Keratinocyte (primary cell): ENCODE data around the gene OVAAL. TPM values are rescaled to one million over a fixed set of nuclear protein-coding genes. Genes with fewer than 3 reads are reported as not detected.
A peak's percentile ranks its signal among the peaks of the same experiment; 100 is the strongest.

ENCODE experiments used
- DNase-seq: peaks from one replicate; pipeline ENCODE4 v3.0.0-alpha.2; 2011; ENCODE audit warnings: low read depth, missing footprints, low spot score
- FAIRE-seq: peaks from 2 replicates; lab custom pipeline; 2011; peaks lifted over from hg19 to GRCh38; lab: Jason Lieb, UNC
- H2AFZ ChIP-seq: 2 replicates; pipeline ENCODE4 v1.6.0; 2012; ENCODE audit warnings: low read length, control low read depth, inconsistent platforms; ENCODE audit not compliant: control insufficient read depth
- H3K27ac ChIP-seq: 2 replicates; pipeline ENCODE4 v1.5.1; 2011; ENCODE audit warnings: low read length; ENCODE audit not compliant: control insufficient read depth, insufficient read depth
- H3K27me3 ChIP-seq: 3 replicates; pipeline ENCODE4 v1.6.0; 2011; ENCODE audit warnings: low read length; ENCODE audit not compliant: control insufficient read depth, insufficient read depth; ENCODE audit errors: extremely low read depth
- H3K36me3 ChIP-seq, 2 experiments: 2 replicates in 1 of 2; 3 replicates in 1 of 2; pipeline ENCODE4 v1.5.1; 2011; ENCODE audit warnings: low read length in 2 of 2, mild to moderate bottlenecking in 1 of 2; ENCODE audit not compliant: control insufficient read depth in 2 of 2, insufficient read depth in 2 of 2; ENCODE audit errors: extremely low read depth in 1 of 2
- H3K4me1 ChIP-seq: 3 replicates; pipeline ENCODE4 v1.5.1; 2011; ENCODE audit warnings: low read length; ENCODE audit not compliant: control insufficient read depth, insufficient read depth; ENCODE audit errors: extremely low read depth
- H3K4me2 ChIP-seq: 3 replicates; pipeline ENCODE4 v1.6.0; 2011; ENCODE audit warnings: low read depth, low read length; ENCODE audit not compliant: control insufficient read depth, insufficient read depth; ENCODE audit errors: extremely low read depth
- H3K4me3 ChIP-seq, 3 experiments: fragments of 200-600 bp in 1 of 3; sonication (generic) in 1 of 3; 2 replicates in 2 of 3; 3 replicates in 1 of 3; pipeline ENCODE4 v1.5.1; 2011 to 2016; ENCODE audit warnings: low read length in 3 of 3, mild to moderate bottlenecking in 3 of 3, control low read depth in 2 of 3, inconsistent platforms in 1 of 3, low read depth in 1 of 3, mixed read lengths in 1 of 3, mixed run types in 1 of 3, moderate library complexity in 1 of 3; ENCODE audit not compliant: control insufficient read depth in 2 of 3, insufficient read depth in 2 of 3; ENCODE audit errors: extremely low read depth in 1 of 3
- H3K79me2 ChIP-seq: 2 replicates; pipeline ENCODE4 v1.6.0; 2012; ENCODE audit warnings: low read length; ENCODE audit not compliant: control insufficient read depth, insufficient read depth
- H3K9ac ChIP-seq: 3 replicates; pipeline ENCODE4 v1.6.0; 2011; ENCODE audit warnings: low read length; ENCODE audit not compliant: control insufficient read depth, insufficient read depth; ENCODE audit errors: extremely low read depth
- H3K9me1 ChIP-seq: 3 replicates; pipeline ENCODE4 v1.6.0; 2011; ENCODE audit warnings: low read length; ENCODE audit not compliant: control insufficient read depth, insufficient read depth; ENCODE audit errors: extremely low read depth
- H3K9me3 ChIP-seq: 2 replicates; pipeline ENCODE4 v1.5.1; 2012; ENCODE audit warnings: low read depth, low read length; ENCODE audit not compliant: control insufficient read depth
- H4K20me1 ChIP-seq: 3 replicates; pipeline ENCODE4 v1.6.0; 2011; ENCODE audit warnings: low read length; ENCODE audit not compliant: control insufficient read depth, insufficient read depth; ENCODE audit errors: extremely low read depth
- EZH2 ChIP-seq: IDR thresholded peaks from one replicate; pipeline ENCODE4 v1.6.1; 2012; ENCODE audit warnings: inconsistent platforms, mild to moderate bottlenecking, low read length, moderate library complexity
- dilution Hi-C: fragments of 300-500 bp; cut with MboI; formaldehyde crosslinking; loops from one replicate; pipeline ENCODE4 v1.7.0; 2020; ENCODE audit warnings: low sequenced_read_pairs; ENCODE audit not compliant: extremely low pct_ligation_motif_present
- polyA plus RNA-seq, 5 experiments: library from polyadenylated mRNA; depleted of rRNA in 3 of 5; stranded (reverse) in 3 of 5; stranded (forward) in 1 of 5; unstranded in 1 of 5; fragments of >200 nt; gene quantifications; 1 replicate in 1 of 5; 2 replicates in 3 of 5; 3 replicates in 1 of 5; pipeline versions ENCODE4 v1.2.1 to v1.2.3, GENCODE V29; 2011 to 2012; ENCODE audit warnings: missing spikeins in 2 of 5, low read depth in 1 of 5, low replicate concordance in 1 of 5
- TF ChIP-seq, protein P1 (sequence below), 3 experiments: IDR thresholded peaks in 1 of 3; conservative IDR thresholded peaks in 1 of 3; optimal IDR thresholded peaks in 1 of 3; 2 replicates in 2 of 3; 3 replicates in 1 of 3; pipeline versions ENCODE3 to v1.5.1; 2011; ENCODE audit warnings: low read length in 3 of 3, mild to moderate bottlenecking in 3 of 3, moderate library complexity in 2 of 3, control low read depth in 1 of 3, inconsistent platforms in 1 of 3; ENCODE audit not compliant: insufficient read depth in 2 of 3; ENCODE audit errors: extremely low read depth in 1 of 3

Gene OVAAL
- polyA plus RNA-seq, 1 donor (not counting 4 experiments of a cell fraction or from before 2014, with no cell fraction given), result not detected

DNA sequence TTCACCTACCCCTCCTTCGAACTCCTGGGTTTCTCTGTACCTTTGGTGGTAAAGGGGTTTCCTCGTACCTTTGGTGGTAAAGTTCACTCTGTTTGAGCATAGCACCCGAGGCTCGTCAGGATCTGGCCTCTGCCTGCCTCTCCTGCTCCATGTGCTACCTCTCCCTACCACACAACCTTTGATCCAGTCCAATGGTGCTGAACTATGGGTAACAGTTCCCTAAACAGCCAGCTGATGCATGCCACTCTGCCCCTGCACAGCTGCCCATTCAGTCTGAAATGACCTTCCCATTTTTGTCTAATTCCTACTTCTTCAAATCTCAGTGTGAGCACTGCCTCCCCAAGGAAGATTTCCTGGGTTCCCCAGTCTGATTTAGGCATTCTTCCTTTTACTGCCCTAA is 14.0 kb downstream of the OVAAL start:
- H3K4me2 ChIP-seq, result peak overlapping the region; percentile 45

GRCh38 chr1:180574031-180574713 is 15.4 kb downstream of the OVAAL start:
- Histone ChIP-seq H3K4me1 (peaks cover 38% of the 10 kb centered on the region), H3K9me1 (no peaks in the 10 kb centered on the region), H3K36me3 (no peaks in the 10 kb centered on the region), H2AFZ (no peak overlapping the region), H3K9ac (no peak overlapping the region), H4K20me1 (no peaks in the 10 kb centered on the region), H3K27me3 (no peaks in the 10 kb centered on the region), H3K9me3 (no peaks in the 10 kb centered on the region), H3K4me3 (no peak overlapping the region), H3K79me2 (no peaks in the 10 kb centered on the region), H3K4me2 (peak overlapping the region; percentile 8), H3K27ac (no peak overlapping the region)
- DNase-seq (no peak), FAIRE-seq (no peak)
- dilution Hi-C loops, result no loop called here
- TF ChIP-seq EZH2, result no peak
- TF ChIP-seq, protein P1, sequence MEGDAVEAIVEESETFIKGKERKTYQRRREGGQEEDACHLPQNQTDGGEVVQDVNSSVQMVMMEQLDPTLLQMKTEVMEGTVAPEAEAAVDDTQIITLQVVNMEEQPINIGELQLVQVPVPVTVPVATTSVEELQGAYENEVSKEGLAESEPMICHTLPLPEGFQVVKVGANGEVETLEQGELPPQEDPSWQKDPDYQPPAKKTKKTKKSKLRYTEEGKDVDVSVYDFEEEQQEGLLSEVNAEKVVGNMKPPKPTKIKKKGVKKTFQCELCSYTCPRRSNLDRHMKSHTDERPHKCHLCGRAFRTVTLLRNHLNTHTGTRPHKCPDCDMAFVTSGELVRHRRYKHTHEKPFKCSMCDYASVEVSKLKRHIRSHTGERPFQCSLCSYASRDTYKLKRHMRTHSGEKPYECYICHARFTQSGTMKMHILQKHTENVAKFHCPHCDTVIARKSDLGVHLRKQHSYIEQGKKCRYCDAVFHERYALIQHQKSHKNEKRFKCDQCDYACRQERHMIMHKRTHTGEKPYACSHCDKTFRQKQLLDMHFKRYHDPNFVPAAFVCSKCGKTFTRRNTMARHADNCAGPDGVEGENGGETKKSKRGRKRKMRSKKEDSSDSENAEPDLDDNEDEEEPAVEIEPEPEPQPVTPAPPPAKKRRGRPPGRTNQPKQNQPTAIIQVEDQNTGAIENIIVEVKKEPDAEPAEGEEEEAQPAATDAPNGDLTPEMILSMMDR (optimal IDR thresholded peaks at IDR 0.05 in 1 of 3, IDR thresholded peaks at IDR 0.05 in 1 of 3, conservative IDR thresholded peaks at IDR 0.05 in 1 of 3; ENCODE audit: extremely low read depth in 1 of 3, insufficient read depth in 2 of 3, low read length in 3 of 3), result no peak

More for the DNA sequence above, 14.0 kb downstream of the OVAAL start:
- no peaks in the 10 kb centered on the region for H3K27me3 ChIP-seq
- no peak overlapping the region for H3K9ac ChIP-seq
- no peak for DNase-seq
- H3K79me2 ChIP-seq, result no peaks in the 10 kb centered on the region
- H3K9me1 ChIP-seq, result no peaks in the 10 kb centered on the region
- TF ChIP-seq EZH2, result no peak
- H3K36me3 ChIP-seq, result no peaks in the 10 kb centered on the region
- H2AFZ ChIP-seq, result no peak overlapping the region
- H4K20me1 ChIP-seq, result no peaks in the 10 kb centered on the region
- H3K9me3 ChIP-seq, result no peaks in the 10 kb centered on the region
- H3K4me3 ChIP-seq, result no peak overlapping the region
- no peak overlapping the region for H3K27ac ChIP-seq
- FAIRE-seq, result no peak
- dilution Hi-C loops, result no loop called here
- peaks cover 38% of the 10 kb centered on the region for H3K4me1 ChIP-seq
